DOHH2 (cell line): ENCODE data around the gene HMGB3.

Experiments
- EZH2phosphoT487 ChIP-seq: fragments of 200-600 bp; sonication (generic); IDR thresholded peaks from 2 replicates; pipeline ENCODE4 v1.6.1; 2017; ENCODE audit warnings: borderline replicate concordance, mild to moderate bottlenecking, antibody characterized with exemption, low read length, moderate library complexity, mixed read lengths
- TF ChIP-seq, protein P1 (sequence below): fragments of 200-600 bp; sonication (generic); IDR thresholded peaks from one replicate; pipeline ENCODE4 v1.5.1; 2014; ENCODE audit warnings: antibody characterized with exemption, mild to moderate bottlenecking, low read depth, low read length; ENCODE audit not compliant: poor library complexity, severe bottlenecking

DNA sequence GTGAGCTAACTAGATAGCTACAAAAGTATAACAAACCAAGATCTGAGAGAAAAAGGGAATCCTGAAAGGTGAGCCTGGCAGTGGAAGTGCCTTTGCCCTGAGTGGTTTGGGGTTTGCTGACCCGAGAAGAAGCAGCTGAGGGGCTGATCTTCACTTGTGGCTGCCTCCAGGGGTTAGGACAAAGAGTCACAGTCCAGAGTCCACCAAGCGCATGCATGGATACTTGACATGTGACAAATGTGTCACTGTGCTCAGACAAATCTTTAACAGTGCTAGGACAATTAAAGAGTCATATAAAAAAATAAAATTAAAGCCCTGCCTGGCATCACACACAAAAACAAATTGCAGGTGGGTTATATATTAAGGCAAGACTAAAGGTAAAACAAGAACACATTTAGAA is 26.4 kb downstream of the HMGB3 start:
- TF ChIP-seq, protein P1, sequence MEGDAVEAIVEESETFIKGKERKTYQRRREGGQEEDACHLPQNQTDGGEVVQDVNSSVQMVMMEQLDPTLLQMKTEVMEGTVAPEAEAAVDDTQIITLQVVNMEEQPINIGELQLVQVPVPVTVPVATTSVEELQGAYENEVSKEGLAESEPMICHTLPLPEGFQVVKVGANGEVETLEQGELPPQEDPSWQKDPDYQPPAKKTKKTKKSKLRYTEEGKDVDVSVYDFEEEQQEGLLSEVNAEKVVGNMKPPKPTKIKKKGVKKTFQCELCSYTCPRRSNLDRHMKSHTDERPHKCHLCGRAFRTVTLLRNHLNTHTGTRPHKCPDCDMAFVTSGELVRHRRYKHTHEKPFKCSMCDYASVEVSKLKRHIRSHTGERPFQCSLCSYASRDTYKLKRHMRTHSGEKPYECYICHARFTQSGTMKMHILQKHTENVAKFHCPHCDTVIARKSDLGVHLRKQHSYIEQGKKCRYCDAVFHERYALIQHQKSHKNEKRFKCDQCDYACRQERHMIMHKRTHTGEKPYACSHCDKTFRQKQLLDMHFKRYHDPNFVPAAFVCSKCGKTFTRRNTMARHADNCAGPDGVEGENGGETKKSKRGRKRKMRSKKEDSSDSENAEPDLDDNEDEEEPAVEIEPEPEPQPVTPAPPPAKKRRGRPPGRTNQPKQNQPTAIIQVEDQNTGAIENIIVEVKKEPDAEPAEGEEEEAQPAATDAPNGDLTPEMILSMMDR: no peak
- no peak for TF ChIP-seq EZH2phosphoT487
